Stimulated activated CD4-positive, alpha-beta T cell treated with anti-CD3 and anti-CD28 coated beads, Interleukin-4, amount 100 ng/mL, for 24 hours (primary cell): ENCODE measurements around the gene KLK13.

Source experiments
- DNase-seq: peaks from one replicate; pipeline ENCODE4 v3.0.0-alpha.2; 2020

Gene KLK13

GRCh38 chr19:51064534-51065220, at the start of gene KLK13:
Gene KLK13, minus strand, starts transcription at chr19:51065092. Its CDS starts 25 bp downstream, at chr19:51065067.
- DNase-seq, result no peak

GRCh38 chr19:51114087-51114729, 49.3 kb upstream of the KLK13 start:
- no peak for DNase-seq

GRCh38 chr19:51111606-51112005, 46.7 kb upstream of the KLK13 start:
- DNase-seq, result no peak

GRCh38 chr19:51110666-51110971, 45.7 kb upstream of the KLK13 start:
- no peak for DNase-seq

GRCh38 chr19:51108805-51109146, 43.9 kb upstream of the KLK13 start:
- DNase-seq, result no peak

GRCh38 chr19:51108066-51108804, 43.3 kb upstream of the KLK13 start, which contains the start of gene CTU1:
Gene CTU1, minus strand, starts transcription at chr19:51108409. Its CDS starts 3,840 bp downstream, at chr19:51104569.
- DNase-seq, result peak; percentile 99

- peak; percentile 32 for DNase-seq
Measured at GRCh38 chr19:51107406-51108065, 42.6 kb upstream of the KLK13 start.

- no peak for DNase-seq
Measured at GRCh38 chr19:51103926-51104341, 39.0 kb upstream of the KLK13 start.

- DNase-seq, result no peak
Measured at GRCh38 chr19:51102991-51103390, 38.1 kb upstream of the KLK13 start.

GRCh38 chr19:51101171-51101865, 36.4 kb upstream of the KLK13 start:
- no peak for DNase-seq

- DNase-seq, result no peak
Measured at GRCh38 chr19:51100601-51101000, 35.7 kb upstream of the KLK13 start.

GRCh38 chr19:51099047-51099382, 34.1 kb upstream of the KLK13 start:
- no peak for DNase-seq

- DNase-seq, result peak; percentile 24
Measured at GRCh38 chr19:51098365-51099046, 33.6 kb upstream of the KLK13 start.

- no peak for DNase-seq
Measured at GRCh38 chr19:51097796-51098195, 32.9 kb upstream of the KLK13 start.

GRCh38 chr19:51097166-51097738, 32.4 kb upstream of the KLK13 start:
- DNase-seq, result peak; percentile 76

- no peak for DNase-seq
Measured at GRCh38 chr19:51096473-51097165, 31.7 kb upstream of the KLK13 start.

GRCh38 chr19:51094696-51095279, 29.9 kb upstream of the KLK13 start:
- DNase-seq, result peak; percentile 32

GRCh38 chr19:51093510-51094345, 28.8 kb upstream of the KLK13 start:
- no peak for DNase-seq

GRCh38 chr19:51093101-51093500, 28.2 kb upstream of the KLK13 start:
- no peak for DNase-seq
